LNCAP (cell line): ENCODE data around the gene TRIO.

ENCODE experiments used
- TF ChIP-seq, protein P1 (sequence below): fragments of 450-650 bp; IDR thresholded peaks from 2 replicates; pipeline ENCODE4 v1.5.1; 2017; ENCODE audit warnings: mild to moderate bottlenecking

Gene TRIO

DNA sequence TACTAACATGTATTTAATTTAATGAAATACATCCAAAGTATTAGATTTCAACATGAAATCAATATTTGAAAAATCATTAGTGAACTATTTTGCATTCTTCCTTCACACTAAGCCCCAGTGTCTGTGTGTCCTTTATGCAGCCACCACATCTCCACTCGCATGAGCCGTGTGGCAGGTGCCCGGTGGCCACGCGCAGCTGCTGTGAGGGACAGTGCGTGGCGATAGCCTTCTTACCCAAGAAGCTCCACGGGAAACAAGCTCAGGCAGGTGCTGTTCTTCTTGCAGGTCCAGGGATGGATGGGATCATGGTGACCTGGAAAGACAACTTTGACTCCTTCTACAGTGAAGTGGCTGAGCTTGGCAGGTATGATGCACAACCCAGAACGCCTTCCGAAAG is 359.1 kb downstream of the TRIO start:
- TF ChIP-seq, protein P1, sequence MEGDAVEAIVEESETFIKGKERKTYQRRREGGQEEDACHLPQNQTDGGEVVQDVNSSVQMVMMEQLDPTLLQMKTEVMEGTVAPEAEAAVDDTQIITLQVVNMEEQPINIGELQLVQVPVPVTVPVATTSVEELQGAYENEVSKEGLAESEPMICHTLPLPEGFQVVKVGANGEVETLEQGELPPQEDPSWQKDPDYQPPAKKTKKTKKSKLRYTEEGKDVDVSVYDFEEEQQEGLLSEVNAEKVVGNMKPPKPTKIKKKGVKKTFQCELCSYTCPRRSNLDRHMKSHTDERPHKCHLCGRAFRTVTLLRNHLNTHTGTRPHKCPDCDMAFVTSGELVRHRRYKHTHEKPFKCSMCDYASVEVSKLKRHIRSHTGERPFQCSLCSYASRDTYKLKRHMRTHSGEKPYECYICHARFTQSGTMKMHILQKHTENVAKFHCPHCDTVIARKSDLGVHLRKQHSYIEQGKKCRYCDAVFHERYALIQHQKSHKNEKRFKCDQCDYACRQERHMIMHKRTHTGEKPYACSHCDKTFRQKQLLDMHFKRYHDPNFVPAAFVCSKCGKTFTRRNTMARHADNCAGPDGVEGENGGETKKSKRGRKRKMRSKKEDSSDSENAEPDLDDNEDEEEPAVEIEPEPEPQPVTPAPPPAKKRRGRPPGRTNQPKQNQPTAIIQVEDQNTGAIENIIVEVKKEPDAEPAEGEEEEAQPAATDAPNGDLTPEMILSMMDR = no peak

- TF ChIP-seq, protein P1 = no peak
Measured at GRCh38 chr5:14503017-14503680, 360.0 kb downstream of the TRIO start.

DNA sequence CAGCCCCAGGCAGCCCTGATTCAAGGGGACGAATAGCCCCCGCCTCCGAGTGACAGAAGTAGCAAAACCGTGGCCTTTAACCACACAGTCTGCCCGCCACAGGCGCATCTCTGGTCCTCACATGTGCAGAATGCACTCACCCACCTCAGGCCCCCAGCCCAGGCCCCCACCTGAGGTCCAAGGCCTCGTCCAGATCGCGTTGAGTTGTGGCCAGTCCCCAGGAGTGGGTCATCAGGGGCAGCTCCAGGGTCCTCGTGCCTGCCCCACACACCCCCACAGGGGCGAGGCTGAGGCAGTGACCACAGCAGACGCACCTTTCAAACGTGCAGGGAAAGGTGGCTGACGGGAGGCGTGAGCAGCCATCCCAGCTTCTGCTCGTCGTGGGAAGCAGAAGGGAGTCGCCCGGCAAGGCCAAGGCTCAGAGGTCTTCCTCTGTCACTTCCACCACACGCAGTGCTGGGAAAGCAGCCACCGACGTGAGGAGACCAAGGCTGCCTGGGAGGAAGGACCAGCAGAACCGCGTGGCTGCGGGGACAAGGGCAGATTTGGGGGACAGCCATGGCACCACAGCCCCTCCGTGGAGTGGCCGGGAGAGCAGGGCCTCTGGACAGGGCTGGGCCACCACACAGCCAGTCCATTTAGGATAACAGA is 360.7 kb downstream of the TRIO start:
- TF ChIP-seq, protein P1 = no peak

GRCh38 chr5:14504332-14504727 is 361.2 kb downstream of the TRIO start:
- TF ChIP-seq, protein P1 = no peak

GRCh38 chr5:14504816-14505215 is 361.7 kb downstream of the TRIO start:
- TF ChIP-seq, protein P1 = no peak

- TF ChIP-seq, protein P1 = no peak
Measured at GRCh38 chr5:14505310-14506139, 362.4 kb downstream of the TRIO start.

- TF ChIP-seq, protein P1 = no peak
Measured at GRCh38 chr5:14506140-14506538, 363.0 kb downstream of the TRIO start.
